22Rv1 (cell line): Measurements from ENCODE around the gene FANCI.

Experiments
- ZFX ChIP-seq: fragments of 450-650 bp; IDR thresholded peaks from 2 replicates; pipeline ENCODE4 v1.6.1; 2017; ENCODE audit warnings: antibody characterized with exemption, borderline replicate concordance
- TF ChIP-seq, protein P1 (sequence below): fragments of 450-650 bp; IDR thresholded peaks from 2 replicates; pipeline ENCODE4 v1.5.1; 2017; ENCODE audit warnings: mild to moderate bottlenecking

DNA sequence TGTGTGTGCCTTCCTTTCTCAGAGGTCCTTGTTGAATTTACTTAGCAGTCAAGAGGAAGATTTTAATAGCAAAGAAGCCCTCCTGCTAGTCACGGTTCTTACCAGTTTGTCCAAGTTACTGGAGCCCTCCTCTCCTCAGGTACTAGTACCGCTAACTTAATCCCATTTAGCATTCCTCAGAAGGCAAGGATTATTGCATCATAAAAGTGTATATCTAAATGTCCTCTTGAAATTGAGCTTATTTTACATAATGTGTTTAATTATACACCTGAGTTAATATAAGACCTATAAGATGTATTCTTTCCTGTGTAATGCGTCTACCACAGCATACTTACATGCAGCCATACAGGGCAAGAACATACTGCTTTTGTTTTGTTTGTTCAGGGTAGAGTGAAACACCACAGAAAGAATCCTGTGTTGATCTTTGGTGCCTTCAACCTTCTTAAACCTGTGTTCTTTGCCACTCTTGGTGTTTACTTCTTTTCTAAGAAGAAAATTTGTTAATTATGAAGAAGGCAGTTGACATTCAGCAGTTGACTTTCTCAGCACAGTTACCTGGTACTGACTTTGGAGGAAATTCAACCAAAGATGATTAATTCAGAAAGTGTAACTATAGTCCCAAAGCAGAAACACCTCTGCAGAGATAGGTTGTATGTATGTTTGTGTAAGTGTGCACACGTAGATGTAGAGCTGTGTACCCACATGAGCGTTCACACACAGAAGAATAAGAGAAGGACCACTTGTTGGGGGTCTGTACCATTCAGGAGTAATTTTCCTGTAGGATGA lies 57.7 kb downstream of the FANCI start:
- TF ChIP-seq, protein P1, sequence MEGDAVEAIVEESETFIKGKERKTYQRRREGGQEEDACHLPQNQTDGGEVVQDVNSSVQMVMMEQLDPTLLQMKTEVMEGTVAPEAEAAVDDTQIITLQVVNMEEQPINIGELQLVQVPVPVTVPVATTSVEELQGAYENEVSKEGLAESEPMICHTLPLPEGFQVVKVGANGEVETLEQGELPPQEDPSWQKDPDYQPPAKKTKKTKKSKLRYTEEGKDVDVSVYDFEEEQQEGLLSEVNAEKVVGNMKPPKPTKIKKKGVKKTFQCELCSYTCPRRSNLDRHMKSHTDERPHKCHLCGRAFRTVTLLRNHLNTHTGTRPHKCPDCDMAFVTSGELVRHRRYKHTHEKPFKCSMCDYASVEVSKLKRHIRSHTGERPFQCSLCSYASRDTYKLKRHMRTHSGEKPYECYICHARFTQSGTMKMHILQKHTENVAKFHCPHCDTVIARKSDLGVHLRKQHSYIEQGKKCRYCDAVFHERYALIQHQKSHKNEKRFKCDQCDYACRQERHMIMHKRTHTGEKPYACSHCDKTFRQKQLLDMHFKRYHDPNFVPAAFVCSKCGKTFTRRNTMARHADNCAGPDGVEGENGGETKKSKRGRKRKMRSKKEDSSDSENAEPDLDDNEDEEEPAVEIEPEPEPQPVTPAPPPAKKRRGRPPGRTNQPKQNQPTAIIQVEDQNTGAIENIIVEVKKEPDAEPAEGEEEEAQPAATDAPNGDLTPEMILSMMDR: no peak
- no peak for TF ChIP-seq ZFX
